CD14-positive monocyte (primary cell): Measurements from ENCODE around the gene CADM2. TPM values are rescaled to one million over a fixed set of nuclear protein-coding genes. Genes with fewer than 3 reads are reported as not detected.

Source experiments
- DNase-seq, 3 donors: peaks; one replicate each; pipeline ENCODE4 v3.0.0-alpha.2; 2011 to 2022
- H2AFZ ChIP-seq: 2 replicates; pipeline ENCODE4 v1.6.0; 2012; ENCODE audit warnings: mild to moderate bottlenecking, low read depth, low read length, inconsistent platforms; ENCODE audit not compliant: insufficient read depth, poor library complexity, severe bottlenecking
- H3K27ac ChIP-seq, 2 donors: 1 replicate in 1 of 2; 2 replicates in 1 of 2; pipeline ENCODE4 v1.5.1; 2012 to 2013; ENCODE audit warnings: low read length in 2 of 2, control low read depth in 1 of 2, inconsistent platforms in 1 of 2, low read depth in 1 of 2, mild to moderate bottlenecking in 1 of 2
- H3K27me3 ChIP-seq, 2 donors: one replicate each; pipeline versions ENCODE4 v1.6.0 to v1.6.1; 2011 to 2013; ENCODE audit warnings: low read length in 2 of 2; ENCODE audit not compliant: control insufficient read depth in 2 of 2, insufficient read depth in 2 of 2
- H3K36me3 ChIP-seq, 2 donors: replicated peaks in 1 of 2; 1 replicate in 1 of 2; 2 replicates in 1 of 2; pipeline versions ENCODE4 v1.5.1 to v1.6.1; 2012 to 2013; ENCODE audit warnings: low read length in 2 of 2, control low read depth in 1 of 2, inconsistent platforms in 1 of 2, mild to moderate bottlenecking in 1 of 2; ENCODE audit not compliant: insufficient read depth in 2 of 2, control insufficient read depth in 1 of 2
- H3K4me1 ChIP-seq, 2 donors: 1 replicate in 1 of 2; 2 replicates in 1 of 2; pipeline versions ENCODE4 v1.5.1 to v1.6.1; 2012 to 2013; ENCODE audit warnings: low read length in 2 of 2, control low read depth in 1 of 2, inconsistent platforms in 1 of 2, mild to moderate bottlenecking in 1 of 2, moderate library complexity in 1 of 2; ENCODE audit not compliant: insufficient read depth in 2 of 2, control insufficient read depth in 1 of 2
- H3K4me2 ChIP-seq: replicated peaks from 2 replicates; pipeline ENCODE3; 2012; ENCODE audit warnings: low read length, moderate library complexity, mild to moderate bottlenecking; ENCODE audit not compliant: poor library complexity, severe bottlenecking; ENCODE audit errors: extremely low read depth
- H3K4me3 ChIP-seq, 3 experiments: fragments of 200-600 bp in 1 of 3; sonication (generic) in 1 of 3; replicated peaks in 1 of 3; 1 replicate in 2 of 3; 2 replicates in 1 of 3; pipeline ENCODE4 v1.5.1; 2011 to 2013; ENCODE audit warnings: low read length in 3 of 3, mild to moderate bottlenecking in 3 of 3, control low read depth in 2 of 3, low read depth in 2 of 3, inconsistent platforms in 1 of 3, moderate library complexity in 1 of 3
- H3K79me2 ChIP-seq: 2 replicates; pipeline ENCODE4 v1.6.0; 2012; ENCODE audit warnings: mild to moderate bottlenecking, control low read depth, inconsistent platforms, low read length, moderate library complexity; ENCODE audit not compliant: insufficient read depth
- H3K9ac ChIP-seq: 2 replicates; pipeline ENCODE4 v1.6.0; 2017; ENCODE audit warnings: low read length, mild to moderate bottlenecking; ENCODE audit not compliant: insufficient read depth, poor library complexity, severe bottlenecking
- H3K9me3 ChIP-seq, 2 donors: replicated peaks in 1 of 2; 1 replicate in 1 of 2; 2 replicates in 1 of 2; pipeline versions ENCODE4 v1.5.1 to v1.6.1; 2012 to 2013; ENCODE audit warnings: low read length in 2 of 2, control low read depth in 1 of 2; ENCODE audit not compliant: control insufficient read depth in 1 of 2, insufficient read depth in 1 of 2
- H4K20me1 ChIP-seq: 2 replicates; pipeline ENCODE4 v1.6.0; 2012; ENCODE audit warnings: mild to moderate bottlenecking, low read length, control low read depth, moderate library complexity; ENCODE audit not compliant: insufficient read depth
- H3K27ac Mint-ChIP-seq, 7 donors: one replicate each; pipeline ENCODE4 v1.8.0; 2020; ENCODE audit warnings: mild to moderate bottlenecking in 7 of 7, mixed read lengths in 7 of 7, moderate library complexity in 6 of 7, inconsistent platforms in 2 of 7
- H3K27me3 Mint-ChIP-seq, 3 donors: one replicate each; pipeline ENCODE4 v1.8.0; 2021 to 2022; ENCODE audit warnings: low read depth in 3 of 3, mild to moderate bottlenecking in 3 of 3, mixed read lengths in 3 of 3, moderate library complexity in 3 of 3, inconsistent platforms in 1 of 3
- H3K36me3 Mint-ChIP-seq, 2 donors: one replicate each; pipeline ENCODE4 v1.8.0; 2020; ENCODE audit warnings: mixed read lengths in 2 of 2, inconsistent platforms in 1 of 2, mild to moderate bottlenecking in 1 of 2
- H3K4me1 Mint-ChIP-seq: one replicate; pipeline ENCODE4 v1.8.0; 2020; ENCODE audit warnings: mild to moderate bottlenecking, mixed read lengths
- H3K4me3 Mint-ChIP-seq, 2 donors: one replicate each; pipeline ENCODE4 v1.8.0; 2020; ENCODE audit warnings: mild to moderate bottlenecking in 2 of 2, mixed read lengths in 2 of 2, moderate library complexity in 1 of 2
- H3K9me3 Mint-ChIP-seq, 7 donors: one replicate each; pipeline ENCODE4 v1.8.0; 2020 to 2022; ENCODE audit warnings: mixed read lengths in 7 of 7, mild to moderate bottlenecking in 6 of 7, moderate library complexity in 6 of 7, inconsistent platforms in 2 of 7
- whole genome bisulfite sequencing: methylation state at CpG from one replicate; pipeline ENCODE4 v1.1.5; 2013; ENCODE audit warnings: missing lambda C conversion rate; ENCODE audit not compliant: insufficient coverage; 5-methylcytosine and 5-hydroxymethylcytosine counted together
- intact Hi-C, 2 donors: fragments of 100-400 bp; cut with micrococcal nuclease; formaldehyde crosslinking; loops; one replicate each; pipeline versions ENCODE4 v1.15.0 to v1.15.1; 2023
- polyA plus RNA-seq, 3 donors: library from polyadenylated mRNA; depleted of rRNA in 1 of 3; unstranded in 2 of 3; stranded (reverse) in 1 of 3; fragments of 300-500 nt in 2 of 3; fragments of >200 nt in 1 of 3; fragmentation: Illumina TruSeq in 2 of 3; gene quantifications; 1 replicate in 2 of 3; 2 replicates in 1 of 3; pipeline ENCODE4 v1.2.3, GENCODE V29; 2012 to 2021
- TF ChIP-seq, protein P1 (sequence below): fragments of 200-600 bp; IDR thresholded peaks from one replicate; pipeline ENCODE4 v1.8.0; 2022; ENCODE audit warnings: antibody characterized with exemption, mild to moderate bottlenecking

Gene CADM2
- polyA plus RNA-seq, 3 donors: not detected

GRCh38 chr3:84965141-84965540 lies 6.4 kb downstream of the CADM2 start:
- H3K36me3 Mint-ChIP-seq: peaks cover 0 to under 1% of the 10 kb centered on the region in 2 donors
- TF ChIP-seq, protein P1, sequence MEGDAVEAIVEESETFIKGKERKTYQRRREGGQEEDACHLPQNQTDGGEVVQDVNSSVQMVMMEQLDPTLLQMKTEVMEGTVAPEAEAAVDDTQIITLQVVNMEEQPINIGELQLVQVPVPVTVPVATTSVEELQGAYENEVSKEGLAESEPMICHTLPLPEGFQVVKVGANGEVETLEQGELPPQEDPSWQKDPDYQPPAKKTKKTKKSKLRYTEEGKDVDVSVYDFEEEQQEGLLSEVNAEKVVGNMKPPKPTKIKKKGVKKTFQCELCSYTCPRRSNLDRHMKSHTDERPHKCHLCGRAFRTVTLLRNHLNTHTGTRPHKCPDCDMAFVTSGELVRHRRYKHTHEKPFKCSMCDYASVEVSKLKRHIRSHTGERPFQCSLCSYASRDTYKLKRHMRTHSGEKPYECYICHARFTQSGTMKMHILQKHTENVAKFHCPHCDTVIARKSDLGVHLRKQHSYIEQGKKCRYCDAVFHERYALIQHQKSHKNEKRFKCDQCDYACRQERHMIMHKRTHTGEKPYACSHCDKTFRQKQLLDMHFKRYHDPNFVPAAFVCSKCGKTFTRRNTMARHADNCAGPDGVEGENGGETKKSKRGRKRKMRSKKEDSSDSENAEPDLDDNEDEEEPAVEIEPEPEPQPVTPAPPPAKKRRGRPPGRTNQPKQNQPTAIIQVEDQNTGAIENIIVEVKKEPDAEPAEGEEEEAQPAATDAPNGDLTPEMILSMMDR: no peak
- no CpG with 5 or more reads among the region's 1 CpG for WGBS
- H3K4me3 Mint-ChIP-seq: no peak overlapping the region
- Histone ChIP-seq H3K27me3 (peaks cover 18 to 31% of the 10 kb centered on the region in 2 donors), H3K4me3 (no peak overlapping the region), H3K9me3 (peaks cover 9 to 11% of the 10 kb centered on the region in 2 donors), H3K9ac (no peak overlapping the region), H2AFZ (no peak overlapping the region), H3K27ac (no peak overlapping the region), H3K4me1 (no peaks in the 10 kb centered on the region), H4K20me1 (no peaks in the 10 kb centered on the region), H3K36me3 (no peaks in the 10 kb centered on the region), H3K79me2 (no peaks in the 10 kb centered on the region), H3K4me2 (no peak overlapping the region)
- peaks cover 25% of the 10 kb centered on the region in 3 donors for H3K27me3 Mint-ChIP-seq
- intact Hi-C loops: no loop called here
- H3K27ac Mint-ChIP-seq: no peak overlapping the region
- peaks cover under 1% of the 10 kb centered on the region for H3K4me1 Mint-ChIP-seq
- peaks cover 0 to 10% (median 7%) of the 10 kb centered on the region in 7 donors for H3K9me3 Mint-ChIP-seq
- no peak for DNase-seq

DNA sequence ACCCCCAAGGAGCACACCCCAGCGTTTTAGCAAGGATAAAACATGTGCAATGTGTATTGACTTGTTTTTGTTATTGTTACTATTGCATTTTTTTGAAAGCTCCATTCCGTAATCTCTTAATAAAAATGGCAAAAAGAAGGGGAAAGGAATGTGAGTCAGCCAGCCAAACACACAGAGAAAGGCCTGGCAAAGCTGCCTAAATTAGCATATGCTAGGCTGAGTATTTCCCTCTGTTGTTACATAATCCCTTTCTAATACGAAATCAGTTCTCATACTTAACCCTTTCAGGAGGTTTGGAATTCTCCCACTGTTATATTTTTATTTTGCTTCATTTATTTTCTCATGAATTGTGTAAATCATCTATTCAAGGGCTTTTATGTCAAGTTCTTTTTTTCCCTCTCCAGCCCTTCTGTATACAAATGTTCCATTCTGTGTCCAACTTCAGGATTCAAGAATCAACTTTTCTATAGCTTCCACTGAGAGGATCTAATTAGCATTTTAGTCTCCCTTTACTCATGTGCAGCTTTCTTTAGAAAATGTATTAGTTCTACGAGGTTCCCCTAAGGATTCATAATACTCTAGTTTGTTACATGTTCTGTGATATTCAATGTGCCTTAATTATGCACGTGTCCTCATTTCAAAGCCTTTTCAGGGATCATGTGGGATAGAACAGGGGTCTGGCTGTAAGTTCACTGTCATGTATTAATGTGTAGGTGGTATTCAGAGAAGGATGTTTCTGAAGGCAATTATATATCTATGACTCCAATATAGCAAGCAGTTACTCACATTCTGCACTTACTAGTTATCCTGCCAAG lies 9.2 kb downstream of the CADM2 start:
- Mint-ChIP-seq H3K27ac (no peak overlapping the region), H3K36me3 (no peaks in the 10 kb centered on the region), H3K9me3 (no peaks in the 10 kb centered on the region), H3K4me1 (no peaks in the 10 kb centered on the region), H3K27me3 (peaks cover 0 to 3% (median under 1%) of the 10 kb centered on the region in 3 donors), H3K4me3 (no peak overlapping the region)
- H3K4me3 ChIP-seq: no peak overlapping the region
- intact Hi-C loops: no loop called here
- TF ChIP-seq, protein P1: no peak
- H2AFZ ChIP-seq: no peak overlapping the region
- no peaks in the 10 kb centered on the region for H4K20me1 ChIP-seq
- H3K9me3 ChIP-seq: no peaks in the 10 kb centered on the region
- no peaks in the 10 kb centered on the region for H3K36me3 ChIP-seq
- H3K27ac ChIP-seq: no peak overlapping the region
- 100% methylated on average over 1 of the region's 5 CpGs for WGBS
- H3K9ac ChIP-seq: no peak overlapping the region
- no peaks in the 10 kb centered on the region for H3K4me1 ChIP-seq
- H3K27me3 ChIP-seq: peaks cover under 1 to 5% of the 10 kb centered on the region in 2 donors
- DNase-seq: no peak
- no peaks in the 10 kb centered on the region for H3K79me2 ChIP-seq
- H3K4me2 ChIP-seq: no peak overlapping the region
